Measurements from ENCODE around the gene ASIP. TPM values are rescaled to one million over a fixed set of nuclear protein-coding genes. Genes with fewer than 3 reads are reported as not detected.
"Not testable (repeated sequence)": the region's sequence is repeated elsewhere in the genome, so short reads cannot be mapped to it uniquely, and the experiment has no call there.

The ASIP gene
- total RNA-seq, 1 experiment from 2014 or later, result not detected

GRCh38 chr20:34282041-34282440 is 40.8 kb downstream of the ASIP start:
- H3K27ac ChIP-seq (ENCODE audit: low read depth, low read length, poor library complexity, severe bottlenecking), result no peak overlapping the region
- intact Hi-C loops (cut with micrococcal nuclease; ENCODE audit: unreplicated experiment), result no loop called here
- H3K4me3 ChIP-seq (ENCODE audit: low read depth, low read length, poor library complexity, severe bottlenecking), result no peak overlapping the region
- H3K4me1 ChIP-seq (ENCODE audit: insufficient read depth, low read length, poor library complexity, severe bottlenecking), result no peaks in the 10 kb centered on the region
- peaks cover 90% of the 10 kb centered on the region for H3K36me3 ChIP-seq (ENCODE audit: insufficient read depth, low read length, poor library complexity, severe bottlenecking)
- no TSS peak for BruUV-seq (replicated peaks)
- ChIA-PET POLR2A (ENCODE audit: low non-redundant PET) (no interaction called here), CTCF (no interaction called here)
- H3K27me3 ChIP-seq (replicated peaks; ENCODE audit: insufficient read depth, low read depth, low read length, poor library complexity), result no peaks in the 10 kb centered on the region
- DNase-seq (ENCODE audit: low spot score), result no peak
- H3K9me3 ChIP-seq (ENCODE audit: low read depth, low read length, poor library complexity, severe bottlenecking), result no peaks in the 10 kb centered on the region
- no peak for TF ChIP-seq CTCF (conservative IDR thresholded peaks at IDR 0.05; ENCODE audit: low read depth, low read length)

GRCh38 chr20:34283844-34284243 is 42.6 kb downstream of the ASIP start:
- no peaks in the 10 kb centered on the region for H3K9me3 ChIP-seq (ENCODE audit: low read depth, low read length, poor library complexity, severe bottlenecking)
- no peak for TF ChIP-seq EZH2 (IDR thresholded peaks at IDR 0.05; ENCODE audit: borderline replicate concordance, low read depth, low read length, poor library complexity, severe bottlenecking)
- no peak for TF ChIP-seq CTCF (conservative IDR thresholded peaks at IDR 0.05; ENCODE audit: low read depth, low read length)
- H3K27ac ChIP-seq (ENCODE audit: low read depth, low read length, poor library complexity, severe bottlenecking), result no peak overlapping the region
- no peaks in the 10 kb centered on the region for H3K27me3 ChIP-seq (replicated peaks; ENCODE audit: insufficient read depth, low read depth, low read length, poor library complexity)
- BruUV-seq (replicated peaks), result no TSS peak
- H3K36me3 ChIP-seq (ENCODE audit: insufficient read depth, low read length, poor library complexity, severe bottlenecking), result peaks cover 92% of the 10 kb centered on the region
- no peak overlapping the region for H3K4me3 ChIP-seq (ENCODE audit: low read depth, low read length, poor library complexity, severe bottlenecking)
- no peak for DNase-seq (ENCODE audit: low spot score)
- ChIA-PET CTCF (no interaction called here), POLR2A (ENCODE audit: low non-redundant PET) (no interaction called here)
- no peaks in the 10 kb centered on the region for H3K4me1 ChIP-seq (ENCODE audit: insufficient read depth, low read length, poor library complexity, severe bottlenecking)
- intact Hi-C loops (cut with micrococcal nuclease; ENCODE audit: unreplicated experiment), result no loop called here

- POLR2A ChIA-PET (ENCODE audit: low non-redundant PET), result no interaction called here
- BruUV-seq (replicated peaks), result no TSS peak
- H3K36me3 ChIP-seq (ENCODE audit: insufficient read depth, low read length, poor library complexity, severe bottlenecking), result peaks cover 88% of the 10 kb centered on the region
Observed at GRCh38 chr20:34285450-34285849, 44.2 kb downstream of the ASIP start.

GRCh38 chr20:34287500-34287899 is 46.3 kb downstream of the ASIP start:
- DNase-seq (ENCODE audit: low spot score); H3K4me3 ChIP-seq (ENCODE audit: low read depth, low read length, poor library complexity, severe bottlenecking); POLR2A ChIA-PET (ENCODE audit: low non-redundant PET); H3K27me3 ChIP-seq (replicated peaks; ENCODE audit: insufficient read depth, low read depth, low read length, poor library complexity); intact Hi-C loops (cut with micrococcal nuclease; ENCODE audit: unreplicated experiment); BruUV-seq (replicated peaks); H3K27ac ChIP-seq (ENCODE audit: low read depth, low read length, poor library complexity, severe bottlenecking); CTCF ChIA-PET; H3K4me1 ChIP-seq (ENCODE audit: insufficient read depth, low read length, poor library complexity, severe bottlenecking); H3K9me3 ChIP-seq (ENCODE audit: low read depth, low read length, poor library complexity, severe bottlenecking): not testable (repeated sequence)
- peaks cover 88% of the 10 kb centered on the region for H3K36me3 ChIP-seq (ENCODE audit: insufficient read depth, low read length, poor library complexity, severe bottlenecking)

More at GRCh38 chr20:34285450-34285849, 44.2 kb downstream of the ASIP start:
- no peak for DNase-seq (ENCODE audit: low spot score)
- Histone ChIP-seq H3K27me3 (replicated peaks; ENCODE audit: insufficient read depth, low read depth, low read length, poor library complexity) (no peaks in the 10 kb centered on the region), H3K27ac (ENCODE audit: low read depth, low read length, poor library complexity, severe bottlenecking) (no peak overlapping the region), H3K4me1 (ENCODE audit: insufficient read depth, low read length, poor library complexity, severe bottlenecking) (no peaks in the 10 kb centered on the region), H3K4me3 (ENCODE audit: low read depth, low read length, poor library complexity, severe bottlenecking) (no peak overlapping the region), H3K9me3 (ENCODE audit: low read depth, low read length, poor library complexity, severe bottlenecking) (no peaks in the 10 kb centered on the region)
- TF ChIP-seq EZH2 (IDR thresholded peaks at IDR 0.05; ENCODE audit: borderline replicate concordance, low read depth, low read length, poor library complexity, severe bottlenecking), result no peak
- TF ChIP-seq CTCF (conservative IDR thresholded peaks at IDR 0.05; ENCODE audit: low read depth, low read length), result no peak
- CTCF ChIA-PET, result no interaction called here
- intact Hi-C loops (cut with micrococcal nuclease; ENCODE audit: unreplicated experiment), result no loop called here

All from A673 (cell line).